ENCODE results near the gene TCP11L2. TPM values are rescaled to one million over a fixed set of nuclear protein-coding genes. Genes with fewer than 3 reads are reported as not detected.

Gene TCP11L2
- 10 to 100 TPM; 14.9 to 29.6 (median 22.2) TPM for polyA plus RNA-seq (ENCODE audit: insufficient read length in 3 of 3)
- long read RNA-seq, donor 1, partial matches to known transcripts = 0 of 3 reads
- long read RNA-seq, donor 1, other reads (novel, unspliced or antisense) = 0 of 3 reads
- long read RNA-seq, donor 2, partial matches to known transcripts = 0 of 1 reads
- long read RNA-seq, donor 2, other reads (novel, unspliced or antisense) = 0 of 1 reads
- long read RNA-seq, donor 3, partial matches to known transcripts = 0 of 2 reads
- long read RNA-seq, donor 3, other reads (novel, unspliced or antisense) = 0 of 2 reads
- long read RNA-seq, donor 4, partial matches to known transcripts = 0 of 3 reads
- long read RNA-seq, donor 4, other reads (novel, unspliced or antisense) = 0 of 3 reads
- long read RNA-seq, donor 5 = 0 reads
- long read RNA-seq, donor 6, partial matches to known transcripts = 6 of 10 reads
- long read RNA-seq, donor 6, other reads (novel, unspliced or antisense) = 0 of 10 reads
- long read RNA-seq, donor 7, partial matches to known transcripts = 0 of 3 reads
- long read RNA-seq, donor 7, other reads (novel, unspliced or antisense) = 0 of 3 reads
- long read RNA-seq, donor 8, partial matches to known transcripts = 0 of 1 reads
- long read RNA-seq, donor 8, other reads (novel, unspliced or antisense) = 0 of 1 reads
- long read RNA-seq, donor 9 = 0 reads
- long read RNA-seq, donor 10, partial matches to known transcripts = 0 of 1 reads
- long read RNA-seq, donor 10, other reads (novel, unspliced or antisense) = 0 of 1 reads
- long read RNA-seq, donor 11 = 0 reads
- long read RNA-seq, donor 12, partial matches to known transcripts = 7 of 10 reads
- long read RNA-seq, donor 12, other reads (novel, unspliced or antisense) = 0 of 10 reads
- long read RNA-seq, donor 13, partial matches to known transcripts = 0 of 1 reads
- long read RNA-seq, donor 13, other reads (novel, unspliced or antisense) = 0 of 1 reads
- long read RNA-seq, donor 14 = 0 reads
- long read RNA-seq, donor 15, partial matches to known transcripts = 0 of 1 reads
- long read RNA-seq, donor 15, other reads (novel, unspliced or antisense) = 0 of 1 reads
- long read RNA-seq, donor 16, partial matches to known transcripts = 0 of 3 reads
- long read RNA-seq, donor 16, other reads (novel, unspliced or antisense) = 0 of 3 reads

- peak; percentile 69 for DNase-seq
These were observed at the start of gene TCP11L2 for GRCh38 chr12:106302401-106303201. TSS of gene TCP11L2 (plus strand) at chr12:106302733. CDS start at chr12:106311076, 8,343 bp downstream.

GRCh38 chr12:106254724-106255123, 47.8 kb upstream of the TCP11L2 start:
- no peak for DNase-seq

- DNase-seq = no peak
These were observed 47.0 kb upstream of the TCP11L2 start for GRCh38 chr12:106255493-106255892.

GRCh38 chr12:106255952-106256351, 46.6 kb upstream of the TCP11L2 start:
- DNase-seq = no peak

GRCh38 chr12:106256524-106256923, 46.0 kb upstream of the TCP11L2 start:
- DNase-seq = no peak

- no peak for DNase-seq
These were observed 44.3 kb upstream of the TCP11L2 start for GRCh38 chr12:106258226-106258625.

- no peak for DNase-seq
These were observed 43.6 kb upstream of the TCP11L2 start for GRCh38 chr12:106258935-106259334.

- no peak for DNase-seq
These were observed 37.4 kb upstream of the TCP11L2 start for GRCh38 chr12:106265116-106265515.

GRCh38 chr12:106267535-106267934, 35.0 kb upstream of the TCP11L2 start:
- DNase-seq = no peak

GRCh38 chr12:106269150-106269771, 33.3 kb upstream of the TCP11L2 start:
- no peak for DNase-seq

GRCh38 chr12:106271575-106272505, 30.7 kb upstream of the TCP11L2 start:
- DNase-seq = no peak

GRCh38 chr12:106273491-106273890, 29.0 kb upstream of the TCP11L2 start:
- no peak for DNase-seq

- DNase-seq = no peak
These were observed 28.5 kb upstream of the TCP11L2 start for GRCh38 chr12:106274012-106274411.

GRCh38 chr12:106274575-106275121, 27.9 kb upstream of the TCP11L2 start:
- peak; percentile 44 for DNase-seq

- no peak for DNase-seq
These were observed 27.1 kb upstream of the TCP11L2 start for GRCh38 chr12:106275458-106275857.

GRCh38 chr12:106276032-106276740, 26.3 kb upstream of the TCP11L2 start:
- no peak for DNase-seq

GRCh38 chr12:106280106-106280505, 22.4 kb upstream of the TCP11L2 start:
- no peak for DNase-seq

- no peak for DNase-seq
These were observed 21.3 kb upstream of the TCP11L2 start for GRCh38 chr12:106281056-106281782.
